Body of pancreas (tissue), 4 donors: Measurements from ENCODE around the gene RAD51B.

Source experiments
- POLR2A ChIP-seq, 3 donors: fragments of 450-650 bp; IDR thresholded peaks; one replicate each; pipeline ENCODE4 v1.6.1; 2016; ENCODE audit warnings: antibody characterized with exemption in 3 of 3, mild to moderate bottlenecking in 2 of 3
- TF ChIP-seq, protein P1 (sequence below), 7 experiments: fragments of 450-650 bp in 4 of 7; fragments of 200-600 bp in 3 of 7; sonication (generic) in 3 of 7; IDR thresholded peaks; one replicate each; pipeline ENCODE4 v1.5.1; 2016 to 2019; ENCODE audit warnings: antibody characterized with exemption in 7 of 7

- TF ChIP-seq, protein P1, sequence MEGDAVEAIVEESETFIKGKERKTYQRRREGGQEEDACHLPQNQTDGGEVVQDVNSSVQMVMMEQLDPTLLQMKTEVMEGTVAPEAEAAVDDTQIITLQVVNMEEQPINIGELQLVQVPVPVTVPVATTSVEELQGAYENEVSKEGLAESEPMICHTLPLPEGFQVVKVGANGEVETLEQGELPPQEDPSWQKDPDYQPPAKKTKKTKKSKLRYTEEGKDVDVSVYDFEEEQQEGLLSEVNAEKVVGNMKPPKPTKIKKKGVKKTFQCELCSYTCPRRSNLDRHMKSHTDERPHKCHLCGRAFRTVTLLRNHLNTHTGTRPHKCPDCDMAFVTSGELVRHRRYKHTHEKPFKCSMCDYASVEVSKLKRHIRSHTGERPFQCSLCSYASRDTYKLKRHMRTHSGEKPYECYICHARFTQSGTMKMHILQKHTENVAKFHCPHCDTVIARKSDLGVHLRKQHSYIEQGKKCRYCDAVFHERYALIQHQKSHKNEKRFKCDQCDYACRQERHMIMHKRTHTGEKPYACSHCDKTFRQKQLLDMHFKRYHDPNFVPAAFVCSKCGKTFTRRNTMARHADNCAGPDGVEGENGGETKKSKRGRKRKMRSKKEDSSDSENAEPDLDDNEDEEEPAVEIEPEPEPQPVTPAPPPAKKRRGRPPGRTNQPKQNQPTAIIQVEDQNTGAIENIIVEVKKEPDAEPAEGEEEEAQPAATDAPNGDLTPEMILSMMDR (IDR thresholded peaks at IDR 0.05): no peak
- no peak for TF ChIP-seq POLR2A (IDR thresholded peaks at IDR 0.05)
Observed at GRCh38 chr14:68688872-68689371, 869.3 kb downstream of the RAD51B start.
